ENCODE results near the gene HIBADH.

HIBADH gene

DNA sequence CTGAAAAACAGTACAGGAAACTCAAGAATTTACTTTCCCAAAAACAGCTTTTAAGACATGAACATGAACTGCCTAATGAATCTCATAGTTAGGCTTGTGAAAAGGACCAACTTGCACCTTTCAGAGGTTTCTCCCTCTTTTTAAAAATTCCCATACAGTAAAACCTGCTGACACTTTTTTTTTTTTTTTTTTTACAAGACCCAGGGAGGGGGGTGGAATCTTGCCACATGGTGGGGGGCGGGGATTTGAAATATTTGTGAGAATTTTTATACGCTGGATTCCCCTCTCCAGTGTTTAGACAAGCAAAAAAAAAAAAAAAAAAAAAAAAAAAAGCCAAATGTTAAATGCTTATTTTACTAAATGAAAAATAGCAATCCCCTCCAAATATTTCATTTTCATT lies 57.4 kb downstream of the HIBADH start:
- no peak overlapping the region for H3K4me3 ChIP-seq (ENCODE audit: low read depth, low read length)
- TF ChIP-seq, protein P1, sequence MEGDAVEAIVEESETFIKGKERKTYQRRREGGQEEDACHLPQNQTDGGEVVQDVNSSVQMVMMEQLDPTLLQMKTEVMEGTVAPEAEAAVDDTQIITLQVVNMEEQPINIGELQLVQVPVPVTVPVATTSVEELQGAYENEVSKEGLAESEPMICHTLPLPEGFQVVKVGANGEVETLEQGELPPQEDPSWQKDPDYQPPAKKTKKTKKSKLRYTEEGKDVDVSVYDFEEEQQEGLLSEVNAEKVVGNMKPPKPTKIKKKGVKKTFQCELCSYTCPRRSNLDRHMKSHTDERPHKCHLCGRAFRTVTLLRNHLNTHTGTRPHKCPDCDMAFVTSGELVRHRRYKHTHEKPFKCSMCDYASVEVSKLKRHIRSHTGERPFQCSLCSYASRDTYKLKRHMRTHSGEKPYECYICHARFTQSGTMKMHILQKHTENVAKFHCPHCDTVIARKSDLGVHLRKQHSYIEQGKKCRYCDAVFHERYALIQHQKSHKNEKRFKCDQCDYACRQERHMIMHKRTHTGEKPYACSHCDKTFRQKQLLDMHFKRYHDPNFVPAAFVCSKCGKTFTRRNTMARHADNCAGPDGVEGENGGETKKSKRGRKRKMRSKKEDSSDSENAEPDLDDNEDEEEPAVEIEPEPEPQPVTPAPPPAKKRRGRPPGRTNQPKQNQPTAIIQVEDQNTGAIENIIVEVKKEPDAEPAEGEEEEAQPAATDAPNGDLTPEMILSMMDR (IDR thresholded peaks at IDR 0.05; ENCODE audit: borderline replicate concordance, insufficient read depth, low read depth, low read length), result no peak

DNA sequence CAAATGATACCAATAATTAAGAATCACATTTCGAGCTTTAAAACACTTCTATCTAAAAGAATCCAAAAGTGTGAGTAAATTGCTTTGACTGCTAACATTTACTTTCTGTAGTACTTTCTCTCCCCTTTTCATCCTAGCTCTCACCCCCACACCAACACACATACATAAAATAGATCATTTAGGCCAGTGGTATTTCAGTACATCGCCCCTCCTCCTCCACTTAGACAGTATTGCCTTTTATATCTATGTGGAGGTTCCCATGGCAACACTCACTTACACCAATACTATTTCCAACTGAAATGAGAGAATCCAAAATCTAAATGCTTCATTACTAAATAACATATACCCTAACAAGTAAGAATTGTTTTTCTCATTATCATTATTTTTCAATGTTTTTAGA lies 58.9 kb downstream of the HIBADH start:
- TF ChIP-seq, protein P1 (IDR thresholded peaks at IDR 0.05; ENCODE audit: borderline replicate concordance, insufficient read depth, low read depth, low read length), result no peak
- H3K4me3 ChIP-seq (ENCODE audit: low read depth, low read length), result no peak overlapping the region

DNA sequence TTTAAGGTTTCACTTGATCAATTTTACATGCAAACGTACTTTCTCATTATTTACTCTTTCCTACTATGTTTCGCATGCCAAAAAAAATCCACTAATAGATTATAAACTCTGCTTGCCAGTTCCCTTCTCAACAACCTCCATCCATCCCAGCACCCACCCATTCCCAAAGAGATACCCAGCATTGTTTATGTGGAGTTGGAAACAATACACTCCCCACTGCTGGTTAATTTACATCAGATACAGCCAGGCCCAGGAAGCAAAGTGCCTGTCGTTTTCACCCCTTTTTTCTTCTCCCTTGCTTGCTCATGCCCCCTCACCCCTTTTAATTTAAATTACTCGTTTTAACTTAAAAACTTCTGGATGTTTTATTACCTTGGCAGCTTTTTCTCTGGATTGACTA lies 59.9 kb downstream of the HIBADH start:
- no peak overlapping the region for H3K4me3 ChIP-seq (ENCODE audit: low read depth, low read length)
- TF ChIP-seq, protein P1 (IDR thresholded peaks at IDR 0.05; ENCODE audit: borderline replicate concordance, insufficient read depth, low read depth, low read length), result no peak

DNA sequence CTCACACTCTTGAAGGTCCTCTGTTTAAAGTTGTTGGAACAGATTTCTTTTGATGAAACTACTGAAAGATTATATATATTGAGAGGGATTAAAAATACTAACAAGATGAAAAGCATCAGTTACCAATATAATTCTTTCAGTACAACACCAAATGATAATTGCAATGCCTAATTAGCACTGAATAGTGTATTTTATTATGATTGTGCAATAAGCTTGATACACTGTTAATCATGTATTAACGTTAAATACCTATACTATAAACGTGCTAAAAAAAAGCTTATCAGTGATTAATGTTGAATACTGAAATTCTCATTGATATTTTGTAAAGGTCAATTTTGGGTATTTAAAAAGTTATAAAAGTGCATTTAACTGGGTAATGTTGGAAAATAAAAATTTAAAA lies 61.5 kb downstream of the HIBADH start:
- no peak overlapping the region for H3K4me3 ChIP-seq (ENCODE audit: low read depth, low read length)
- TF ChIP-seq, protein P1 (IDR thresholded peaks at IDR 0.05; ENCODE audit: borderline replicate concordance, insufficient read depth, low read depth, low read length), result no peak

DNA sequence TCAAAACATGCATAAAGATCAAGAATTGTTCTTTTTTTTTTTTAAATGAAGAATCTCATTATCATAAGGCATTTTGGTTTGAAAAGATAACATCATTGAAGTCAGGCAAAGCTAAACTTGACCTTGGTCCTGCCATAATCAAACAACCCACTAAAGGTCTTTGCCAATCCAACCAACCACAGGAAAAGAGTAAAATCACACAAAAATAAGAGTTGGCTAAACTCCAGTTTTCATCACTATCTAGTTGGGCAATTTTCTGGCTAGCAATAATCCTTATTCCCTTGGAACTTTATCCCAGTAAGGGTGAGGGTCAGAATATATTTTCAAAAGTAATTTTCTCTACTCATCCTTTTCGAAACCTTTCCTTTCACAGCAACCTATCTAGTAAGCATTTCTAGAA lies 62.4 kb downstream of the HIBADH start:
- TF ChIP-seq, protein P1 (IDR thresholded peaks at IDR 0.05; ENCODE audit: borderline replicate concordance, insufficient read depth, low read depth, low read length), result no peak
- no peak overlapping the region for H3K4me3 ChIP-seq (ENCODE audit: low read depth, low read length)

DNA sequence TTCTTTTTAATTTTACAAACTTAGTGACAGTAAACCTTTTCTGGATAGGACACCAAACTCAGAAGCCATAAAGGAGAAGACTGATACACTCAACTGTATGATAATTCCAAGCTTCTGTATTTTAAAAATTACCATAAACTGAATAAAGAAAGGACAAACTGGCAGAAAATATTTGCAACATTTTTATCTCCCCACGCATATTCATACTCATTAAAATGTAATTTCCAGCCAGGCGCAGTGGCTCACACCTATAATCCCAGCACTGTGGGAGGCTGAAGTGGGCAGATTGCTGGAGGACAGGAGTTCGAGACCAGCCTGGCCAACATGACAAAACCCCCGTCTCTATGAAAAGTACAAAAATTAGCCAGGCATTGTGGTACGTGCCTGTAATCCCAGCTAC lies 67.7 kb downstream of the HIBADH start:
- TF ChIP-seq, protein P1 (IDR thresholded peaks at IDR 0.05; ENCODE audit: borderline replicate concordance, insufficient read depth, low read depth, low read length), result no peak
- no peak overlapping the region for H3K4me3 ChIP-seq (ENCODE audit: low read depth, low read length)

DNA sequence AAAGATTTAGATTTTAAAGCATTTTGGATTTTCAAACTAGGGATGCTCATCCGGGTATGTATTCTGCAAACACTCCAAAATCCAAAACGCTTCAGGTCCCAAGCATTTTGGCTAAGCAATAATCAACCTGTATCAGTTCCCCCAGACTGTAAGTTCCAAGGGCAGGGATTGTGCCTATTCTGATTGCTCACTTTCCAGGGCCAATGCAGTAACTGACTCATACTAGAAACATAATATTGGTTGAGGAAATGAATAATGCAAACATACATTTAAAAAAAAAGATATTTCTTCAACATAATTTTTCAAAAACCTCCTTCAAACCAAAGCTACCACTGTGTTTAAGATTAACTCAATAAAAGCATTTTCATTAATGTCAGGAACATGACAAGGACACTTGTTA lies 69.5 kb downstream of the HIBADH start:
- no peak overlapping the region for H3K4me3 ChIP-seq (ENCODE audit: low read depth, low read length)
- TF ChIP-seq, protein P1 (IDR thresholded peaks at IDR 0.05; ENCODE audit: borderline replicate concordance, insufficient read depth, low read depth, low read length), result no peak

All from GM12875 (cell line).